GM18499 (cell line): ENCODE results near the gene GYPA.
"Not testable (repeated sequence)": the region's sequence is repeated elsewhere in the genome, so short reads cannot be mapped to it uniquely, and the experiment has no call there.

Source experiments
- ATAC-seq: cut with Tn5 transposase; IDR thresholded peaks from one replicate; pipeline ENCODE4 v1.9.1; 2021; ENCODE audit warnings: moderate number of reproducible peaks; ENCODE audit not compliant: insufficient read depth, unreplicated experiment

Gene GYPA

GRCh38 chr4:144140594-144141295 lies at the start of gene GYPA:
Gene GYPA (minus strand): TSS chr4:144140718. CDS start chr4:144140635, 83 bp downstream.
- not testable (repeated sequence) for ATAC-seq

DNA sequence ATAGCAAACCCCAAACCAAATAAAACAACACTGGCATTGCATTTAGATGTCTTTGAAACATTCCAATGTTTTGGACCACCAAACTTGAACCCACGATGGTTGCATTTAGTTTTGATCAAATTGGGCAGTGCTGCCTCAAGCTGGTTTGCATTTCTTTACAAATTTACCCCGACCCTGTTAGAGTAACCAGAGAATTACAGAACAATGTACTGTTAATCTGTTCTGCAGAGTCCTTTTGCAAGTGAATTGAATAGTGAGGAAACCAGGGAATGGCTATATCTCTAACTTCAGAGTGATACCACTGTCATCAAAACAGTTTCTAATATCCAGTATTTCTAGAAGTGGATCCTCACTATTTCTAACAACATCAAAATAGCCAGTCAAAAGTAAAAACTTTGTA lies 49.5 kb upstream of the GYPA start:
- ATAC-seq = no peak

DNA sequence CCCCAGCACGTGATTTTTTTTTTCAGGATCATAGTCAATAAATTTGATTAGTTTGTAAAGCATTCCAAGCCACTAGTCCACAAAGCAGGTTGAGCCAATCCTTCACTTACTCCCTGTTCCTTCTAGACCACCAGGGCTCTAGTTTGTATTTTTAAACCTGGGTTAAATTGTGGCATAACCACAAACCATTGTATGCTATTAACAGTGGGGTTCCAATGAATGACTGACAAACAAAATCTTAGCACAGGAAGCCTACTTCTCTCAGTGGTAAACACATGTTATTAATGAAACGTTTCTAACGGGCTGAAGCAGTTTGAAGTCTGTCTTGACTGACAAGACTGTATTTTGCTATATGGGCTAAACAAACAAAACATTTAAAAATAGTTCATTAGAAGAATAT lies 48.6 kb upstream of the GYPA start:
- ATAC-seq = no peak

GRCh38 chr4:144185086-144185485 lies 44.6 kb upstream of the GYPA start:
- no peak for ATAC-seq

- no peak for ATAC-seq
These were observed 42.6 kb upstream of the GYPA start for GRCh38 chr4:144183165-144183564.

- ATAC-seq = no peak
These were observed 40.9 kb upstream of the GYPA start for GRCh38 chr4:144181391-144181790.

DNA sequence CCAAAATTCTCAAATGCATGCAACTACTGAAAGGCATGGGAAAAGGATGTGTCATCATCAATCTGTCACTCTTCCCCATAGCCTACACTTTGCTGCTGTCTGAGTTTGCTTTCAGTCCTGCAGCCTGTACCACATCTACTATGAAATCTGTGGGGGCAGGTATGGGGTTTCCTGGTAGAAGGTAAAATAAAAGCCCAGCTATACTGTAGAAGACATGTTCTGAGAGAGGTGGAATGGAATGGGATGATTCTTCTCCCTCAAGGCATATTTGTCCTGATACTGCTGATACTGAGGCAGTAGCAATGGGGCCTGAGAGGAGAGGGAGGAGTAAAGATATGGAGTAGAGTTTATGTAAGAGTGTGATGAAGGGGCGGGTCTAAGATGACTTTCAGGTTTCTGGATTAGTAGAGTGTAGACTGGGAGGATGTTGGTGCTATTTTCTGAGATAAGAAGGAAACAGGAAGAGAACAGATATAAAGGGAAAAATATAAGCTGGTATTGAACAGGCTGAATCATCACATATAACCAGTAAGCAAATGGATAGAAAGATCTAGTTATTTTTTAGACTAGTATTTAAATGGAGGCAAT lies 38.7 kb upstream of the GYPA start:
- no peak for ATAC-seq

DNA sequence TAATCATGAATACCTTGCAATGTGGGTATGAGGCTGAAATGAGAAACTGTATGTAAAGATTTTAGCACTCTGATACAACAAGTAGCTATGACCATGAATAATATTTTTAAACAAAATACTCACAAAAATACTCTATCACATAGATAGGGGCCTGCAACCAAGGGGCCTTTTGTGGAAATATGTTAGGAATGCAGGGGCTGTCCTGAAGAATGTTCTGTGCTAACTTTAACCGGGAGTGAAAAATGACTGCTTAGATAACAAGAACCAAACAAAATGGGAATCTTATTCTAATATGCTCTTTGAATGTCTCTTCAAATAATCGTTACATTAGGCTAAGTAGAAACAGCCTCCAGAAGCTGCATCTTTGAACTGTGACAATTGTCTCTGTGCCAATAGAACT lies 37.9 kb upstream of the GYPA start:
- no peak for ATAC-seq

DNA sequence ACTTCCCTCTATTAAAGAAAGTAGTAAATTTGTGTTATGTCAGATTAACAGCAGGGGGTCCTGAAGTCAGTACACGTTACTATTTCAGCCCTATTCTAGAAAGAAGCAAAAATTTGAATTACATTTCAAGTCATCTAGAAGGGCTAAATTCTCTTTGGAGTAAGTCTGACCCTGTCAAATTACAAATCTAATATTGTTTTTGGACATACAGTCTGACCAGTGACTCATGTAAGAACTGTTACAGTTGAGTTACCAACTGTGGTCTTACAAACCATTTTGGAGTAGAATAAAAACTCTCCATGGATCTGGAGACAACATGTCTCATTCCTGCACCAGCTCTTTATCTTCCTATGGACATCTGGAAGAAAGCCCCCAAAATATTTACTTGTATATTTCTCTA lies 36.0 kb upstream of the GYPA start:
- no peak for ATAC-seq

DNA sequence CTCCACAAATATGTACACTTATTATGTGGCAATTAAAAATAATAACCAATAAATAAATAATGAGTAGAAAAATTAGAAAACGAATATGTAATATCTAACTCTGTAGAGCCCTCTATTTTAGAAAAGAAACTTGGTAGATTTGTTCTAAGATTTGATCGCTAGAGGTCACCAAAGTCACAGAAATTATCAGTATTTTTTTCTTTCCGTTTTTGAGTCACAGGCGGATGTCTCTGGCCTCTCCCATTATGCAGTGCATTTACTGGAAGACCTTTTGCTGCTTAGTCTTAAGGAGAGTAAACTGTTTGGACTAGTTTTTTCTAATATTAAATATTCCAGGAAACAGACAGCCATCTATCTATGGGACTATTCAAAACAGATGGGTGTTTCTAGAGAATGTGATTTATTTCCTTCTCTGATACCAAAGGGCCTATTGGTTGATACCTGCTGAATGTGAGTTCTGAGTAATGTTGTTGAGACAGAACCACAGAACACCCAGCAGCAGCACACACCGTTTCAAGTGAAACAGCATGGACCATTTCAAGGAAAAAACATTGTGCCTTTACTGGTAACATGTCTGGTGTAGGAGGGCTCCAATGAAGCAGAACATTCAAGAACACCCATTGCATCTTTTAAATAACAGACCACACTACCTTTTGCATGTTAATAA lies 34.0 kb upstream of the GYPA start:
- peak; percentile 75 for ATAC-seq

- ATAC-seq = no peak
These were observed 31.2 kb upstream of the GYPA start for GRCh38 chr4:144171697-144172096.

DNA sequence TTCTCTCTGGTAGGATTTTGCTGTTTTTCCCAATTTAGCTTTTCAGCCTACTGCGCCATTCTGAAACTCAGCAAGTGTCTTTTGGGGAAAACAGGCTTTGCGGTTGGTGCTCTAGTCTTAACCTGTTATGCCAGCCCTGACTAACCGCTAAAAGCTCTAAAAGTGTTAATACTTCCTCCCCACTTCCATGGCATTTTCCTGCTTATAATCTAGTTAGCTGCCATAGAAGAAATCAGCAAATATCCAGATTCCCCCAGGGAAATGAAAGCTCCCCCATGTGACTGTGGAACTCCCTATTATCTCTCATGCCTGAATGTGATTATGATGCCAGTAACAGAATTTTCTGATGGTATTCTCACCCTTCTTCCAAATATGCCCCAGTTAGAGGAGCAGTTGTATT lies 28.7 kb upstream of the GYPA start:
- no peak for ATAC-seq

- ATAC-seq = no peak
These were observed 13.5 kb upstream of the GYPA start for GRCh38 chr4:144154044-144154443.

GRCh38 chr4:144142690-144143326 lies 2.3 kb upstream of the GYPA start:
- peak; percentile 77 for ATAC-seq

DNA sequence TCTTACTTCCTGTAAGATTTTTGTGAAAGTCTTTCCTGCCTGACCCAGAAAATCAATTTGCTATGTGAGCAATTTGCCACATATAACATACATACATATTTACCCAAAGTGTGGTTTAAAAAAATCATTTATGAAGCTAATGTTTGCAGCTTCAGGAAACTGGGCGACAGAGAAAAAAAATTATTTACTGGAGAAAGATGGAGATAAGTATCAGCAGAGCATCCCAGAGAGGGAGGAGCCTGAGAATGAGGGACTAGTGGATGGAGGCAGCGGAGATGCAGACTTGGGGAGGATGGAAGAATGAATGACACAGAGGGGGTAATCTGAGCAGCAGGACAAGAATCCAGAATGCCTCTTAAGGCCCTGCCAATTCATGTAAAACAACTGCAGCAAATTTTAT lies 975 bp upstream of the GYPA start:
- ATAC-seq = no peak

GRCh38 chr4:144139991-144140390 lies 527 bp downstream of the GYPA start:
- ATAC-seq = not testable (repeated sequence)

DNA sequence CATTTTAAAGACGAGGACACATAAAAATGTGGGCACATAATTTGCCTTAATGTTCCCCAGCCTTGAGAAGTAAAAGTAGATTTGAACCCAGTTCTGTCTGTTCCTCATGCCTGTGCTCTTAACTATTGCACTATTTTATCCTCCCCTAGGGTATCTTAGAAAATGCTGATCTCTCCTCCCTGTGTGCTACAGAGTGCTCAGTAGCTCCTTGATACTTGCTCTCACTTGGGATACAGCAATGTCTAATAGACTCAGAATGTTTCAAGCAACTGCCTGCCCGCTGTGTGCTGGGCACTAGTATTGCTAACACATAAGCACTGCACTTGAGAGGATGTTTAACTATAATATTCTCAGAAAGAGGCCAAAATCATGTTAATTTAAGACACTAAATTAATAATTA lies 971 bp downstream of the GYPA start:
- not testable (repeated sequence) for ATAC-seq

DNA sequence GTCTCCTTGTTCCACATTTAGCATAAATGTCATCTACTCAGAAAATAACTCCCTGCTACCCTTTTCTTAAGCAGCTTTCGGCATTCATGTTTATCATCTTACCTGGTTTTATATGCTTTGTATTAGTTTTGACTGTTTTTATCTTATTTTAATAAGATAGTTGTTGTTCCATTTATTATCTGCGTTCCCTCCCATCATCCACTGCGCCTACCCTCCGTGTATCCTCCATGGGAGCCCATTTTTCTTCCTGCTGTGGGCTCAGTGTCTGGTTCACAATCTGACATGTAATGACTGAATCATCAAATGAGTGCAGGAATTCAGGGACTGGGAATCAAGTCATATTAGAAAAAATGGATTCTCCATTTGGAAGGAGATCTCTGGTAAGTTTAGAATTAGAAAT lies 2.3 kb downstream of the GYPA start:
- ATAC-seq = not testable (repeated sequence)

DNA sequence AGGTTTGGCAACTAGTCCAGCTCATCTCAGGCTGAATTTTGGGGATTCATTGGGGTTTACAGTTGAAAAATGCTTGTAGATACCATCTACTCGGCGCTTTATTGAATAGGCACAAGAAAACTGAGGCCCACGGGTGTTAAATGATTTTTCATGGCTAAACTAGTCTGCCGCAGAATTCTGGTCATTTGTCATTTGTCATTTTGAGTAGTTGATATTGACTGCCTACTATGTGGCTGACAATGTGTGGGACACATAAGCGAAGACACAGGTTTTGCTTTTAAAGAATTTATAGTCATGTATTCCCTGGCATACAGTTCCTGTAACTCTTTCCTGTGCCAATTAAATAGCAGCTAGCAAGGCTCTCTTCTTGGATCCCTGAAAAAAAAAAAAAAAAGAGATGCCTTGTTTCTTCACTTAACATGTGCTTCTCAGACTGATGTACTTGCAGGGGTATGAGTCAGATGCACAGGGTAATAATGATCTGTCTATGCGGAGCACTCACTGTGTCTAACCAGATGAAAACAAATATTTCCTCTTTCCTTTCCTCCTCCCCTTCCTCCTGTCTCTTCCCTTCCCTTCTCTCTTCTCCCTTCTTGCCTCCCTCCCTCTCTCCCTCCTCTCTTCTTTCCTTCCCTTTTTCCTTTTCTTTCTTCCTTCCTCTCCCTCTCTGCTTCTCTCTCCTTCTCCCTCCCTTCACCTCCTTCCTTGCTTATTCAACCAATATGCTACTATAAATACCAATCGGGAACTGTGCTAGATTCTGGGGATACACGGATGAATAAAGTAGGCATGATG lies 3.2 kb downstream of the GYPA start:
- ATAC-seq = not testable (repeated sequence)

DNA sequence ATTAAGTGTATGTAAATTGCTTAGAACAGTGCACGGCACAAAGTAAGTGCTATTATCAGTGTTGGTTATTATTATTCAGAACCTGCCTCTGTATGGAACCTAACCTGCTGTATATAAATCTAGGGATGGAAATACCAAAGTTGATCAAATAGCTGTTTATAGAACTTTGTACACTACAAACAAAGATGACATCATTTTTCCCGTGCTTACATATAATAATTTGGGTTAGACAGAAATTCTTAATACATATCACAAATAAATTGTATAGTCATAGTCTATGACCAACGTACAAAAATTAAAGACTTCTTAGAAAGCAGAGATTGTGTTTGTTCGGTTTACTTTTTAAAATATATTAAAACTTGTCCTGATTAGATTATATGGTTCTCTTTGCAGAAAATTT lies 4.3 kb downstream of the GYPA start:
- ATAC-seq = not testable (repeated sequence)
